CD4-positive, alpha-beta T cell (primary cell): ENCODE results near the gene PRR3. TPM values are rescaled to one million over a fixed set of nuclear protein-coding genes. Genes with fewer than 3 reads are reported as not detected.

Source experiments
- ATAC-seq: fragments of 200-7000 bp; cut with Tn5 transposase; one replicate; pipeline ENCODE4 v1.10.0; 2022; ENCODE audit warnings: mild to moderate bottlenecking; ENCODE audit not compliant: poor library complexity
- CTCF ChIA-PET: fragments of 350-600 bp; sonication (Branson Sonifier 250); formaldehyde crosslinking; loops from one replicate; lab custom pipeline; 2021; ENCODE audit warnings: antibody characterized with exemption, inconsistent platforms; lab: Charles Lee
- POLR2A ChIA-PET: fragments of 350-600 bp; sonication (Branson Sonifier 250); formaldehyde crosslinking; loops from one replicate; lab custom pipeline; 2021; ENCODE audit warnings: antibody characterized with exemption, inconsistent platforms; lab: Charles Lee
- DNase-seq, 14 experiments: peaks; one replicate each; pipeline ENCODE4 v3.0.0-alpha.2; 2013 to 2020; ENCODE audit warnings: mixed read lengths in 2 of 14
- H3K27ac ChIP-seq, 2 donors: one replicate each; pipeline versions ENCODE4 v1.5.1 to v1.7.0; 2013; ENCODE audit warnings: low read length in 2 of 2, low read depth in 1 of 2, mild to moderate bottlenecking in 1 of 2
- H3K27me3 ChIP-seq, 2 experiments: 1 replicate in 1 of 2; 2 replicates in 1 of 2; pipeline versions ENCODE4 v1.6.1 to v1.7.0; 2013; ENCODE audit warnings: low read length in 2 of 2, control low read depth in 1 of 2, mild to moderate bottlenecking in 1 of 2, moderate library complexity in 1 of 2; ENCODE audit not compliant: insufficient read depth in 2 of 2, control insufficient read depth in 1 of 2
- H3K36me3 ChIP-seq: one replicate; pipeline ENCODE4 v1.6.1; 2013; ENCODE audit warnings: low read length, control low read depth; ENCODE audit not compliant: insufficient read depth
- H3K4me1 ChIP-seq: one replicate; pipeline ENCODE4 v1.6.1; 2013; ENCODE audit warnings: low read length, control low read depth; ENCODE audit not compliant: insufficient read depth
- H3K4me3 ChIP-seq: one replicate; pipeline ENCODE4 v1.5.1; 2013; ENCODE audit warnings: mild to moderate bottlenecking, low read length, moderate library complexity
- H3K9me3 ChIP-seq, 2 experiments: 1 replicate in 1 of 2; 2 replicates in 1 of 2; pipeline versions ENCODE4 v1.6.1 to v1.7.0; 2013; ENCODE audit warnings: low read length in 2 of 2, mild to moderate bottlenecking in 2 of 2, control low read depth in 1 of 2, moderate library complexity in 1 of 2; ENCODE audit not compliant: control insufficient read depth in 1 of 2, insufficient read depth in 1 of 2
- H3K27ac Mint-ChIP-seq: one replicate; pipeline ENCODE4 v1.8.0; 2020; ENCODE audit warnings: mixed read lengths
- H3K27me3 Mint-ChIP-seq: one replicate; pipeline ENCODE4 v1.8.0; 2021; ENCODE audit warnings: mixed read lengths
- H3K36me3 Mint-ChIP-seq: one replicate; pipeline ENCODE4 v1.8.0; 2021; ENCODE audit warnings: low read depth, mixed read lengths
- H3K4me1 Mint-ChIP-seq: one replicate; pipeline ENCODE4 v1.8.0; 2021; ENCODE audit warnings: low read depth, mixed read lengths
- H3K4me3 Mint-ChIP-seq: one replicate; pipeline ENCODE4 v1.8.0; 2020; ENCODE audit warnings: mild to moderate bottlenecking, mixed read lengths
- H3K9me3 Mint-ChIP-seq: one replicate; pipeline ENCODE4 v1.8.0; 2020; ENCODE audit warnings: mixed read lengths
- CTCF ChIP-seq: fragments of 200-600 bp; IDR thresholded peaks from one replicate; pipeline ENCODE4 v1.8.0; 2022; ENCODE audit warnings: antibody characterized with exemption, mild to moderate bottlenecking
- intact Hi-C, 2 experiments: fragments of 100-400 bp; cut with DNase I in 1 of 2; cut with micrococcal nuclease in 1 of 2; formaldehyde crosslinking; loops; one replicate each; pipeline versions ENCODE4 v1.15.1 to v1.9.0; 2023 to 2025; cut with DNase I, micrococcal nuclease
- total RNA-seq, 174 experiments: library from RNA in 2 of 174; stranded (reverse) in 2 of 174; gene quantifications; one replicate each; pipeline ENCODE4 v1.2.3 and lab custom pipeline; 2021 to 2026

Gene PRR3
- total RNA-seq, 2 experiments from 2014 or later: 10.3 to 13.2 TPM

GRCh38 chr6:30589754-30590358, 32.8 kb downstream of the PRR3 start:
- H3K27ac ChIP-seq: no peak overlapping the region
- DNase-seq (no peak), ATAC-seq (no peak)
- H3K4me3 ChIP-seq: no peak overlapping the region
- H3K27ac Mint-ChIP-seq: no peak overlapping the region
- ChIA-PET POLR2A (interaction anchor here (0.7 to 2.0 kb wide), 5 partner anchors 11 to 25 kb away, joined by 3 to 20 read pairs (median 3); partner anchors contain the start of gene ABCF1), CTCF (interaction anchor here (1.4 kb wide), 1 partner anchor 45 kb away, joined by 4 read pairs; no protein-coding TSS in a partner anchor)
- H3K36me3 Mint-ChIP-seq: peaks cover 94% of the 10 kb centered on the region
- H3K9me3 ChIP-seq: no peaks in the 10 kb centered on the region
- no peak for TF ChIP-seq CTCF
- intact Hi-C loops: no loop called here
- no peaks in the 10 kb centered on the region for H3K9me3 Mint-ChIP-seq
- H3K36me3 ChIP-seq: peaks cover 89% of the 10 kb centered on the region
- no peak overlapping the region for H3K4me3 Mint-ChIP-seq
- H3K4me1 Mint-ChIP-seq: peaks cover 12% of the 10 kb centered on the region
- no peaks in the 10 kb centered on the region for H3K4me1 ChIP-seq
- H3K27me3 Mint-ChIP-seq: no peaks in the 10 kb centered on the region
- H3K27me3 ChIP-seq: no peaks in the 10 kb centered on the region

DNA sequence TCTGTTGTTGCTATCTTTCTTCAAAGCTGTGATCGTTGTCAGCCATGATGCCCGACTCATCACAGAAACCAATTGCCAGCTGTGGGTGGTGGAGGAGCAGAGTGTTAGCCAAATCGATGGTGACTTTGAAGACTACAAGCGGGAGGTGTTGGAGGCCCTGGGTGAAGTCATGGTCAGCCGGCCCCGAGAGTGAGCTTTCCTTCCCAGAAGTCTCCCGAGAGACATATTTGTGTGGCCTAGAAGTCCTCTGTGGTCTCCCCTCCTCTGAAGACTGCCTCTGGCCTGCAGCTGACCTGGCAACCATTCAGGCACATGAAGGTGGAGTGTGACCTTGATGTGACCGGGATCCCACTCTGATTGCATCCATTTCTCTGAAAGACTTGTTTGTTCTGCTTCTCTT, 33.4 kb downstream of the PRR3 start:
- no peak for ATAC-seq
- H3K27ac Mint-ChIP-seq: no peak overlapping the region
- Histone ChIP-seq H3K4me3 (no peak overlapping the region), H3K9me3 (no peaks in the 10 kb centered on the region), H3K27me3 (no peaks in the 10 kb centered on the region), H3K4me1 (no peaks in the 10 kb centered on the region), H3K27ac (no peak overlapping the region), H3K36me3 (peaks cover 83% of the 10 kb centered on the region)
- no peaks in the 10 kb centered on the region for H3K9me3 Mint-ChIP-seq
- intact Hi-C loops: no loop called here
- POLR2A ChIA-PET: interaction anchor here (0.9 to 2.0 kb wide), 6 partner anchors 10 to 34 kb away, joined by 3 to 20 read pairs (median 4); partner anchors contain the start of genes GNL1 and PRR3
- DNase-seq: no peak
- H3K27me3 Mint-ChIP-seq: no peaks in the 10 kb centered on the region
- TF ChIP-seq CTCF: no peak
- H3K36me3 Mint-ChIP-seq: peaks cover 89% of the 10 kb centered on the region
- H3K4me3 Mint-ChIP-seq: no peak overlapping the region
- peaks cover 12% of the 10 kb centered on the region for H3K4me1 Mint-ChIP-seq
- CTCF ChIA-PET: interaction anchor here (1.1 to 1.4 kb wide), 2 partner anchors 46 to 140 kb away, joined by 3 to 4 read pairs; no protein-coding TSS in a partner anchor

- H3K9me3 Mint-ChIP-seq: no peaks in the 10 kb centered on the region
- DNase-seq (no peak), ATAC-seq (no peak)
- Histone ChIP-seq H3K4me3 (no peak overlapping the region), H3K4me1 (no peaks in the 10 kb centered on the region), H3K27me3 (no peaks in the 10 kb centered on the region), H3K27ac (no peak overlapping the region), H3K9me3 (no peaks in the 10 kb centered on the region), H3K36me3 (peaks cover 78% of the 10 kb centered on the region)
- H3K27ac Mint-ChIP-seq: no peak overlapping the region
- TF ChIP-seq CTCF: no peak
- ChIA-PET POLR2A (interaction anchor here (0.9 to 2.0 kb wide), 7 partner anchors 10 to 98 kb away, joined by 3 to 20 read pairs (median 3); partner anchors contain the start of genes GNL1 and PRR3), CTCF (interaction anchor here (1.1 to 1.4 kb wide), 2 partner anchors 46 to 140 kb away, joined by 3 to 4 read pairs; no protein-coding TSS in a partner anchor)
- no peaks in the 10 kb centered on the region for H3K27me3 Mint-ChIP-seq
- H3K36me3 Mint-ChIP-seq: peaks cover 85% of the 10 kb centered on the region
- H3K4me1 Mint-ChIP-seq: peaks cover 12% of the 10 kb centered on the region
- intact Hi-C loops: no loop called here
- H3K4me3 Mint-ChIP-seq: no peak overlapping the region
Observed at GRCh38 chr6:30591008-30591407, 33.9 kb downstream of the PRR3 start.
